ENCODE results near the gene MORF4L1.
"Not testable (repeated sequence)": the region's sequence is repeated elsewhere in the genome, so short reads cannot be mapped to it uniquely, and the experiment has no call there.

Gene MORF4L1

GRCh38 chr15:78859971-78860719, 12.5 kb upstream of the MORF4L1 start:
- DNase-seq: peak; percentile 76 to 79

- not testable (repeated sequence) for DNase-seq
Observed at GRCh38 chr15:78865585-78865984, 7.1 kb upstream of the MORF4L1 start.

GRCh38 chr15:78866031-78866430, 6.7 kb upstream of the MORF4L1 start:
- not testable (repeated sequence) for DNase-seq

GRCh38 chr15:78866803-78867202, 5.9 kb upstream of the MORF4L1 start:
- no peak for DNase-seq

GRCh38 chr15:78868366-78868765, 4.3 kb upstream of the MORF4L1 start:
- no peak for DNase-seq

GRCh38 chr15:78871483-78872127, 1.1 kb upstream of the MORF4L1 start:
- DNase-seq: not testable (repeated sequence)

- peak; percentile 93 for DNase-seq
Observed at GRCh38 chr15:78872972-78873792, 492 bp downstream of the MORF4L1 start.

GRCh38 chr15:78873793-78874765, 1.4 kb downstream of the MORF4L1 start:
- DNase-seq: peak; percentile 76 to 77

GRCh38 chr15:78875107-78875914, 2.6 kb downstream of the MORF4L1 start:
- DNase-seq: peak in 1 of 2 donors; percentile 25

GRCh38 chr15:78876954-78877353, 4.3 kb downstream of the MORF4L1 start:
- DNase-seq: not testable (repeated sequence)

GRCh38 chr15:78878356-78878755, 5.7 kb downstream of the MORF4L1 start:
- DNase-seq: no peak

- DNase-seq: no peak
Observed at GRCh38 chr15:78879517-78880241, 7.0 kb downstream of the MORF4L1 start.

GRCh38 chr15:78880242-78880533, 7.5 kb downstream of the MORF4L1 start:
- no peak for DNase-seq

- no peak for DNase-seq
Observed at GRCh38 chr15:78880813-78881212, 8.1 kb downstream of the MORF4L1 start.

GRCh38 chr15:78881681-78882080, 9.0 kb downstream of the MORF4L1 start:
- DNase-seq: no peak

- no peak for DNase-seq
Observed at GRCh38 chr15:78889000-78889399, 16.3 kb downstream of the MORF4L1 start.

- DNase-seq: no peak
Observed at GRCh38 chr15:78893538-78893937, 20.8 kb downstream of the MORF4L1 start.

- no peak for DNase-seq
Observed at GRCh38 chr15:78895471-78895870, 22.8 kb downstream of the MORF4L1 start.

GRCh38 chr15:78898540-78898939, 25.9 kb downstream of the MORF4L1 start:
- DNase-seq: no peak

- not testable (repeated sequence) for DNase-seq
Observed at GRCh38 chr15:78900819-78901533, 28.3 kb downstream of the MORF4L1 start.

Data from CD4-positive, alpha-beta T cell treated with Interleukin-4 for 1 hour (primary cell).